GM19372 (cell line): ENCODE measurements around the gene RNLS.
"Not testable (repeated sequence)": the region's sequence is repeated elsewhere in the genome, so short reads cannot be mapped to it uniquely, and the experiment has no call there.

ENCODE experiments used
- ATAC-seq: cut with Tn5 transposase; IDR thresholded peaks from one replicate; pipeline ENCODE4 v1.9.1; 2021; ENCODE audit warnings: mild to moderate bottlenecking, low read depth, moderate library complexity; ENCODE audit not compliant: unreplicated experiment

Gene RNLS

GRCh38 chr10:88315755-88316154 is 267.4 kb downstream of the RNLS start:
- ATAC-seq, result no peak

GRCh38 chr10:88314362-88314761 is 268.8 kb downstream of the RNLS start:
- ATAC-seq, result no peak

GRCh38 chr10:88313878-88314277 is 269.2 kb downstream of the RNLS start:
- no peak for ATAC-seq

- ATAC-seq, result no peak
Observed at GRCh38 chr10:88312855-88313254, 270.3 kb downstream of the RNLS start.

GRCh38 chr10:88311264-88311663 is 271.9 kb downstream of the RNLS start:
- no peak for ATAC-seq

GRCh38 chr10:88309365-88309764 is 273.8 kb downstream of the RNLS start:
- ATAC-seq, result no peak

GRCh38 chr10:88308361-88308760 is 274.8 kb downstream of the RNLS start:
- ATAC-seq, result not testable (repeated sequence)

GRCh38 chr10:88299787-88300186 is 283.3 kb downstream of the RNLS start:
- ATAC-seq, result no peak

GRCh38 chr10:88297103-88297502 is 286.0 kb downstream of the RNLS start:
- ATAC-seq, result no peak

- no peak for ATAC-seq
Observed at GRCh38 chr10:88293651-88294230, 289.4 kb downstream of the RNLS start.

GRCh38 chr10:88293073-88293472 is 290.0 kb downstream of the RNLS start:
- no peak for ATAC-seq

GRCh38 chr10:88292185-88292514 is 291.0 kb downstream of the RNLS start:
- ATAC-seq, result no peak

- no peak for ATAC-seq
Observed at GRCh38 chr10:88291289-88292184, 291.6 kb downstream of the RNLS start.

GRCh38 chr10:88289342-88289741 is 293.8 kb downstream of the RNLS start:
- no peak for ATAC-seq

GRCh38 chr10:88288320-88289059 is 294.6 kb downstream of the RNLS start:
- ATAC-seq, result no peak

- ATAC-seq, result no peak
Observed at GRCh38 chr10:88286030-88286429, 297.1 kb downstream of the RNLS start.

GRCh38 chr10:88281592-88282347 is 301.3 kb downstream of the RNLS start:
- no peak for ATAC-seq

- no peak for ATAC-seq
Observed at GRCh38 chr10:88280518-88280917, 302.6 kb downstream of the RNLS start.

GRCh38 chr10:88278912-88279311 is 304.2 kb downstream of the RNLS start:
- no peak for ATAC-seq

- ATAC-seq, result not testable (repeated sequence)
Observed at GRCh38 chr10:88276945-88277344, 306.2 kb downstream of the RNLS start.

GRCh38 chr10:88274286-88274685 is 308.8 kb downstream of the RNLS start:
- ATAC-seq, result no peak
